CD14-positive monocyte (primary cell): ENCODE measurements around the gene TNS2. TPM values are rescaled to one million over a fixed set of nuclear protein-coding genes. Genes with fewer than 3 reads are reported as not detected.

ENCODE experiments used
- DNase-seq, 3 donors: peaks; one replicate each; pipeline ENCODE4 v3.0.0-alpha.2; 2011 to 2022
- H2AFZ ChIP-seq: 2 replicates; pipeline ENCODE4 v1.6.0; 2012; ENCODE audit warnings: mild to moderate bottlenecking, low read depth, low read length, inconsistent platforms; ENCODE audit not compliant: insufficient read depth, poor library complexity, severe bottlenecking
- H3K27ac ChIP-seq, 2 donors: 1 replicate in 1 of 2; 2 replicates in 1 of 2; pipeline ENCODE4 v1.5.1; 2012 to 2013; ENCODE audit warnings: low read length in 2 of 2, control low read depth in 1 of 2, inconsistent platforms in 1 of 2, low read depth in 1 of 2, mild to moderate bottlenecking in 1 of 2
- H3K27me3 ChIP-seq, 2 donors: one replicate each; pipeline versions ENCODE4 v1.6.0 to v1.6.1; 2011 to 2013; ENCODE audit warnings: low read length in 2 of 2; ENCODE audit not compliant: control insufficient read depth in 2 of 2, insufficient read depth in 2 of 2
- H3K36me3 ChIP-seq, 2 donors: replicated peaks in 1 of 2; 1 replicate in 1 of 2; 2 replicates in 1 of 2; pipeline versions ENCODE4 v1.5.1 to v1.6.1; 2012 to 2013; ENCODE audit warnings: low read length in 2 of 2, control low read depth in 1 of 2, inconsistent platforms in 1 of 2, mild to moderate bottlenecking in 1 of 2; ENCODE audit not compliant: insufficient read depth in 2 of 2, control insufficient read depth in 1 of 2
- H3K4me1 ChIP-seq, 2 donors: 1 replicate in 1 of 2; 2 replicates in 1 of 2; pipeline versions ENCODE4 v1.5.1 to v1.6.1; 2012 to 2013; ENCODE audit warnings: low read length in 2 of 2, control low read depth in 1 of 2, inconsistent platforms in 1 of 2, mild to moderate bottlenecking in 1 of 2, moderate library complexity in 1 of 2; ENCODE audit not compliant: insufficient read depth in 2 of 2, control insufficient read depth in 1 of 2
- H3K4me2 ChIP-seq: replicated peaks from 2 replicates; pipeline ENCODE3; 2012; ENCODE audit warnings: low read length, moderate library complexity, mild to moderate bottlenecking; ENCODE audit not compliant: poor library complexity, severe bottlenecking; ENCODE audit errors: extremely low read depth
- H3K4me3 ChIP-seq, 3 experiments: fragments of 200-600 bp in 1 of 3; sonication (generic) in 1 of 3; replicated peaks in 1 of 3; 1 replicate in 2 of 3; 2 replicates in 1 of 3; pipeline ENCODE4 v1.5.1; 2011 to 2013; ENCODE audit warnings: low read length in 3 of 3, mild to moderate bottlenecking in 3 of 3, control low read depth in 2 of 3, low read depth in 2 of 3, inconsistent platforms in 1 of 3, moderate library complexity in 1 of 3
- H3K79me2 ChIP-seq: 2 replicates; pipeline ENCODE4 v1.6.0; 2012; ENCODE audit warnings: mild to moderate bottlenecking, control low read depth, inconsistent platforms, low read length, moderate library complexity; ENCODE audit not compliant: insufficient read depth
- H3K9ac ChIP-seq: 2 replicates; pipeline ENCODE4 v1.6.0; 2017; ENCODE audit warnings: low read length, mild to moderate bottlenecking; ENCODE audit not compliant: insufficient read depth, poor library complexity, severe bottlenecking
- H3K9me3 ChIP-seq, 2 donors: replicated peaks in 1 of 2; 1 replicate in 1 of 2; 2 replicates in 1 of 2; pipeline versions ENCODE4 v1.5.1 to v1.6.1; 2012 to 2013; ENCODE audit warnings: low read length in 2 of 2, control low read depth in 1 of 2; ENCODE audit not compliant: control insufficient read depth in 1 of 2, insufficient read depth in 1 of 2
- H4K20me1 ChIP-seq: 2 replicates; pipeline ENCODE4 v1.6.0; 2012; ENCODE audit warnings: mild to moderate bottlenecking, low read length, control low read depth, moderate library complexity; ENCODE audit not compliant: insufficient read depth
- H3K27ac Mint-ChIP-seq, 7 donors: one replicate each; pipeline ENCODE4 v1.8.0; 2020; ENCODE audit warnings: mild to moderate bottlenecking in 7 of 7, mixed read lengths in 7 of 7, moderate library complexity in 6 of 7, inconsistent platforms in 2 of 7
- H3K27me3 Mint-ChIP-seq, 3 donors: one replicate each; pipeline ENCODE4 v1.8.0; 2021 to 2022; ENCODE audit warnings: low read depth in 3 of 3, mild to moderate bottlenecking in 3 of 3, mixed read lengths in 3 of 3, moderate library complexity in 3 of 3, inconsistent platforms in 1 of 3
- H3K36me3 Mint-ChIP-seq, 2 donors: one replicate each; pipeline ENCODE4 v1.8.0; 2020; ENCODE audit warnings: mixed read lengths in 2 of 2, inconsistent platforms in 1 of 2, mild to moderate bottlenecking in 1 of 2
- H3K4me1 Mint-ChIP-seq: one replicate; pipeline ENCODE4 v1.8.0; 2020; ENCODE audit warnings: mild to moderate bottlenecking, mixed read lengths
- H3K4me3 Mint-ChIP-seq, 2 donors: one replicate each; pipeline ENCODE4 v1.8.0; 2020; ENCODE audit warnings: mild to moderate bottlenecking in 2 of 2, mixed read lengths in 2 of 2, moderate library complexity in 1 of 2
- H3K9me3 Mint-ChIP-seq, 7 donors: one replicate each; pipeline ENCODE4 v1.8.0; 2020 to 2022; ENCODE audit warnings: mixed read lengths in 7 of 7, mild to moderate bottlenecking in 6 of 7, moderate library complexity in 6 of 7, inconsistent platforms in 2 of 7
- WGBS: methylation state at CpG from one replicate; pipeline ENCODE4 v1.1.5; 2013; ENCODE audit warnings: missing lambda C conversion rate; ENCODE audit not compliant: insufficient coverage; 5-methylcytosine and 5-hydroxymethylcytosine counted together
- intact Hi-C, 2 donors: fragments of 100-400 bp; cut with micrococcal nuclease; formaldehyde crosslinking; loops; one replicate each; pipeline versions ENCODE4 v1.15.0 to v1.15.1; 2023
- polyA plus RNA-seq, 3 donors: library from polyadenylated mRNA; depleted of rRNA in 1 of 3; unstranded in 2 of 3; stranded (reverse) in 1 of 3; fragments of 300-500 nt in 2 of 3; fragments of >200 nt in 1 of 3; fragmentation: Illumina TruSeq in 2 of 3; gene quantifications; 1 replicate in 2 of 3; 2 replicates in 1 of 3; pipeline ENCODE4 v1.2.3, GENCODE V29; 2012 to 2021
- TF ChIP-seq, protein P1 (sequence below): fragments of 200-600 bp; IDR thresholded peaks from one replicate; pipeline ENCODE4 v1.8.0; 2022; ENCODE audit warnings: antibody characterized with exemption, mild to moderate bottlenecking

Gene TNS2
- polyA plus RNA-seq, 3 donors: 0.05 to 0.43 (median 0.36) TPM

DNA sequence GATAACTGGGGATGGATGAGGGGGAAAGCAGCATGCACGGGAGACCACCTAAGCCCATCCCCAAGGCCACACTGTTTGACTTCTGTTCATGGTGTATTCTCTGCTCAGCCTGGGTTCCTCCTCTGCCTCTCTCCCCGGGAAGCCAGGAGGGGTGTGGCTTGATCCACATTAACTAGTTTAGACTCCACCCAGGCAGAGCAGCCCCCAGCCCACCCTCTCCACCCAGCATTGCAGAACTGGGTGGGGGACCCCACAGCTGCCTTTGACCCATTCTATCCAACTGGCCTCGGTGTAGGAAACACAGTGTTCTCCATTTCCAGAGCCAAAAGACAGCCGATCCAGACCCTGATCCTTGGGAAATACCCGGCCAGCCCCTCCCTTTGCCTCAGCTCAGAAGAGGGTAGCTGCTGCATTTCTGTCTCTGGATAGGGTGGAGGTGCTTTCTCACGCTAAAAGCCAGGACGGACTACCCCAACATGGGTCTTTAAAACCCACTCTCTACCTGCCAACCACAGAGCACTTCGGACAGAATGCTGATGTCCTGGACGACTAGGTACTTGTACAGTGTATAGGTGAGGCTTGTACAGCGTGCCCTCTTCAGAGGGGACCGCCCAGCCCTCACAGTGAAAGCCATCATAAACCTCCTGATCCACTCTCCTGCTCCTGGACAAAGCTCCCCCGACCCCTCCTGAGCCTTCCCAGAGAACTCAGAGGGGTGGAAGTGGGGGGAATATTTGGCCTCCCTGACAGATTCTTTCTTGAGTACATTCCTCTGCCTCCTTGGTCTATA lies 20.0 kb downstream of the TNS2 start:
- Mint-ChIP-seq H3K4me1 (peaks cover 50% of the 10 kb centered on the region), H3K4me3 (no peak overlapping the region), H3K27me3 (no peaks in the 10 kb centered on the region), H3K9me3 (no peaks in the 10 kb centered on the region), H3K27ac (peak overlapping the region in 3 of 7 donors; percentile 10 to 66 (median 12)), H3K36me3 (peaks cover 87 to 96% of the 10 kb centered on the region in 2 donors)
- intact Hi-C loops: loop anchor here (5.0 kb wide), 2 partner anchors 32 to 127 kb away; partner anchors contain the start of gene SOAT2 (in 1 of the 2)
- Histone ChIP-seq H3K27ac (no peak overlapping the region), H4K20me1 (peaks cover 40% of the 10 kb centered on the region), H3K4me3 (no peak overlapping the region), H3K9ac (no peak overlapping the region), H2AFZ (no peak overlapping the region), H3K27me3 (no peaks in the 10 kb centered on the region), H3K4me2 (no peak overlapping the region), H3K4me1 (peaks cover 28 to 46% of the 10 kb centered on the region in 2 donors), H3K9me3 (no peaks in the 10 kb centered on the region), H3K36me3 (peaks cover 59 to 84% of the 10 kb centered on the region in 2 donors), H3K79me2 (no peaks in the 10 kb centered on the region)
- no CpG with 5 or more reads among the region's 12 CpGs for WGBS
- TF ChIP-seq, protein P1, sequence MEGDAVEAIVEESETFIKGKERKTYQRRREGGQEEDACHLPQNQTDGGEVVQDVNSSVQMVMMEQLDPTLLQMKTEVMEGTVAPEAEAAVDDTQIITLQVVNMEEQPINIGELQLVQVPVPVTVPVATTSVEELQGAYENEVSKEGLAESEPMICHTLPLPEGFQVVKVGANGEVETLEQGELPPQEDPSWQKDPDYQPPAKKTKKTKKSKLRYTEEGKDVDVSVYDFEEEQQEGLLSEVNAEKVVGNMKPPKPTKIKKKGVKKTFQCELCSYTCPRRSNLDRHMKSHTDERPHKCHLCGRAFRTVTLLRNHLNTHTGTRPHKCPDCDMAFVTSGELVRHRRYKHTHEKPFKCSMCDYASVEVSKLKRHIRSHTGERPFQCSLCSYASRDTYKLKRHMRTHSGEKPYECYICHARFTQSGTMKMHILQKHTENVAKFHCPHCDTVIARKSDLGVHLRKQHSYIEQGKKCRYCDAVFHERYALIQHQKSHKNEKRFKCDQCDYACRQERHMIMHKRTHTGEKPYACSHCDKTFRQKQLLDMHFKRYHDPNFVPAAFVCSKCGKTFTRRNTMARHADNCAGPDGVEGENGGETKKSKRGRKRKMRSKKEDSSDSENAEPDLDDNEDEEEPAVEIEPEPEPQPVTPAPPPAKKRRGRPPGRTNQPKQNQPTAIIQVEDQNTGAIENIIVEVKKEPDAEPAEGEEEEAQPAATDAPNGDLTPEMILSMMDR: no peak
- no peak for DNase-seq

DNA sequence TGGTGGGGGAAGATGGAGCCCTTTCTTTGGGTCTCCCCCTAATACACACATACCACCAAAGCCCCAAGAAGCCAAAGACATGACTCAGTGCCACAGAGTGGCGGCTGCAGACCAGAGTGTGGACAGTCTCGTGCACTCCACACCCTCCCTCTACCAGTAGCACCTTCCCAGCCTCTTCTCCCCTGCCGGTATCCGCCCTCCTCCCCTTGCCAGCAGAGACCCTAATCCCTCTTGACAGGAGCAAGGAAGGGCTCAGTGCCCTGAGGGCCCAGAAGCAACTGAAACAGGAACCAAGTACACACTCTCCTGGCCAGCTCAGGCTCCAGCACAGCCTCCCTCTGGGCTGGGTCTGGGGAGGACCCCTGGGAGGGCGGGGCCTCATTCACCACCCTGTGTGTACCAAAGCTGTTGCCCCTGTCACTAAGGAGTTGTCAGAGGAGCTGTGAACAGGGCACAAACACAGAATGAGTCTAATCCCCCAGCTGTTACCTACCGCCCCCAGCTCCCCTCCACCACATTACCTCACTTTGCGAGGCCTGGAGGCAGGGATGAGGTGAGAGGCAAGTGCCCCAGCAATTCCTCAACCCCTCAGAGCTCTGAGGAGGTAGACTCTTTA lies 21.1 kb downstream of the TNS2 start:
- Histone ChIP-seq H3K9me3 (no peaks in the 10 kb centered on the region), H3K4me2 (no peak overlapping the region), H3K79me2 (peaks cover 3% of the 10 kb centered on the region), H4K20me1 (peaks cover 29% of the 10 kb centered on the region), H2AFZ (no peak overlapping the region), H3K27ac (no peak overlapping the region), H3K4me1 (peaks cover 28 to 45% of the 10 kb centered on the region in 2 donors), H3K4me3 (no peak overlapping the region), H3K9ac (no peak overlapping the region), H3K36me3 (peaks cover 60 to 85% of the 10 kb centered on the region in 2 donors), H3K27me3 (no peaks in the 10 kb centered on the region)
- no peaks in the 10 kb centered on the region for H3K9me3 Mint-ChIP-seq
- H3K36me3 Mint-ChIP-seq: peaks cover 87 to 96% of the 10 kb centered on the region in 2 donors
- intact Hi-C loops: no loop called here
- H3K4me3 Mint-ChIP-seq: no peak overlapping the region
- H3K27me3 Mint-ChIP-seq: no peaks in the 10 kb centered on the region
- peak overlapping the region in 2 of 7 donors; percentile 15 to 53 for H3K27ac Mint-ChIP-seq
- DNase-seq: no peak
- TF ChIP-seq, protein P1: no peak
- peaks cover 48% of the 10 kb centered on the region for H3K4me1 Mint-ChIP-seq
- 95% methylated on average over 5 of the region's 7 CpGs for WGBS
